Measurements from ENCODE around the gene ZNF710.

DNA sequence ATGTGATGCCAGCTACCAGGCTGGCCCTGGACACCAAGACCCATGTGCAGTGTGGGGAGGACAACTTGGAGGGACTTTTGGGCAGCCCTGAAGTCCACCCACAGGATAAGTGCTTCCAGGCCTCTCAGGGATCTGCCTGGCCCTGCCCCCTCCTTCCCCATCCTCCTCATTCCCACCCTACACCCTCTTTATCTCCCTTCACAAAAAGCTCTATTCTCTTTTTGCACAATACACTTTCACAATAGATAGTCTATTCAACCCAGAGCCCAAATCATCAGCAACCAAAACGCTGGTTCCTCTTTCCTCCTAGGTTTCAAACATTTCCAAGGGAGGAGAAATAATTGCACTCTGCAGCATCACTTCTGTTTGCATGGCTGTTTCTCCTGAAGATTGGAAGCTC lies 7.8 kb upstream of the ZNF710 start:
- TF ChIP-seq MAX (IDR thresholded peaks at IDR 0.05; ENCODE audit: insufficient read depth, insufficient read length), result no peak
- TF ChIP-seq, protein P1, sequence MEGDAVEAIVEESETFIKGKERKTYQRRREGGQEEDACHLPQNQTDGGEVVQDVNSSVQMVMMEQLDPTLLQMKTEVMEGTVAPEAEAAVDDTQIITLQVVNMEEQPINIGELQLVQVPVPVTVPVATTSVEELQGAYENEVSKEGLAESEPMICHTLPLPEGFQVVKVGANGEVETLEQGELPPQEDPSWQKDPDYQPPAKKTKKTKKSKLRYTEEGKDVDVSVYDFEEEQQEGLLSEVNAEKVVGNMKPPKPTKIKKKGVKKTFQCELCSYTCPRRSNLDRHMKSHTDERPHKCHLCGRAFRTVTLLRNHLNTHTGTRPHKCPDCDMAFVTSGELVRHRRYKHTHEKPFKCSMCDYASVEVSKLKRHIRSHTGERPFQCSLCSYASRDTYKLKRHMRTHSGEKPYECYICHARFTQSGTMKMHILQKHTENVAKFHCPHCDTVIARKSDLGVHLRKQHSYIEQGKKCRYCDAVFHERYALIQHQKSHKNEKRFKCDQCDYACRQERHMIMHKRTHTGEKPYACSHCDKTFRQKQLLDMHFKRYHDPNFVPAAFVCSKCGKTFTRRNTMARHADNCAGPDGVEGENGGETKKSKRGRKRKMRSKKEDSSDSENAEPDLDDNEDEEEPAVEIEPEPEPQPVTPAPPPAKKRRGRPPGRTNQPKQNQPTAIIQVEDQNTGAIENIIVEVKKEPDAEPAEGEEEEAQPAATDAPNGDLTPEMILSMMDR (IDR thresholded peaks at IDR 0.05; ENCODE audit: extremely low read depth in 1 of 2, insufficient read depth in 1 of 2, low read depth in 1 of 2, low read length in 2 of 2), result no peak
- no peak for TF ChIP-seq POLR2AphosphoS5 (IDR thresholded peaks at IDR 0.05; ENCODE audit: insufficient read depth, low read depth, low read length)
- TF ChIP-seq FOS (IDR thresholded peaks at IDR 0.05; ENCODE audit: borderline replicate concordance, insufficient read depth, low read length), result no peak
- TF ChIP-seq MYC (IDR thresholded peaks at IDR 0.05; ENCODE audit: low read depth, low read length), result no peak
- TF ChIP-seq POLR2A (IDR thresholded peaks at IDR 0.05; ENCODE audit: low read depth, low read length), result no peak
- no peak for TF ChIP-seq JUN (IDR thresholded peaks at IDR 0.05; ENCODE audit: borderline replicate concordance, insufficient read depth, insufficient read length, low read depth)
- no peak for TF ChIP-seq EZH2 (IDR thresholded peaks at IDR 0.05; ENCODE audit: borderline replicate concordance, low read depth, low read length, severe bottlenecking)
- TF ChIP-seq GATA2 (IDR thresholded peaks at IDR 0.05; ENCODE audit: insufficient read depth, insufficient read length, low read depth, low read length), result no peak
